Liver (tissue), 3 donors: ENCODE data around the gene SSRP1.

Experiments
- ATF3 ChIP-seq: IDR thresholded peaks from 2 replicates; pipeline ENCODE4 v1.6.1; 2016; ENCODE audit warnings: antibody characterized with exemption
- CTCF ChIP-seq: fragments of 150-350 bp; IDR thresholded peaks from 2 replicates; pipeline ENCODE4 v1.5.1; 2017; ENCODE audit warnings: improper control_type of control experiment, low read depth, low read length; ENCODE audit not compliant: missing input control
- GABPA ChIP-seq, 2 donors: IDR thresholded peaks in 1 of 2; conservative IDR thresholded peaks in 1 of 2; 2 replicates each; pipeline ENCODE4 v1.6.1; 2016; ENCODE audit warnings: antibody characterized with exemption in 2 of 2, mild to moderate bottlenecking in 1 of 2, moderate library complexity in 1 of 2
- MAX ChIP-seq: IDR thresholded peaks from 2 replicates; pipeline ENCODE4 v1.6.1; 2016; ENCODE audit warnings: antibody characterized with exemption
- ZBTB33 ChIP-seq: IDR thresholded peaks from 2 replicates; pipeline ENCODE4 v1.6.1; 2016; ENCODE audit warnings: antibody characterized with exemption
- donor health status: healthy.
- donor health status: healthy.

- TF ChIP-seq CTCF (no peak), ATF3 (no peak), GABPA (IDR thresholded peaks at IDR 0.05 in 1 of 2, conservative IDR thresholded peaks at IDR 0.05 in 1 of 2) (no peak), MAX (no peak), ZBTB33 (no peak)
Observed at GRCh38 chr11:57279116-57279515, 56.6 kb downstream of the SSRP1 start.
